ENCODE measurements around the gene PRR15L. TPM values are rescaled to one million over a fixed set of nuclear protein-coding genes. Genes with fewer than 3 reads are reported as not detected.

PRR15L gene
- polyA plus RNA-seq, 1 donor (not counting 4 experiments of a cell fraction or from before 2014, with no cell fraction given) = 0.16 TPM

- Histone ChIP-seq H3K9me1 (ENCODE audit: control insufficient read depth, extremely low read depth, insufficient read depth, low read length) (no peaks in the 10 kb centered on the region), H3K79me2 (ENCODE audit: control insufficient read depth, insufficient read depth, low read length) (no peaks in the 10 kb centered on the region), H3K4me3 (ENCODE audit: control insufficient read depth in 2 of 3, extremely low read depth in 1 of 3, insufficient read depth in 2 of 3, low read depth in 1 of 3, low read length in 3 of 3) (no peak overlapping the region), H4K20me1 (ENCODE audit: control insufficient read depth, extremely low read depth, insufficient read depth, low read length) (no peaks in the 10 kb centered on the region), H3K4me2 (ENCODE audit: control insufficient read depth, extremely low read depth, insufficient read depth, low read depth, low read length) (no peak overlapping the region), H2AFZ (ENCODE audit: control insufficient read depth, low read length) (no peak overlapping the region), H3K36me3 (ENCODE audit: control insufficient read depth in 2 of 2, extremely low read depth in 1 of 2, insufficient read depth in 2 of 2, low read length in 2 of 2) (no peaks in the 10 kb centered on the region), H3K4me1 (ENCODE audit: control insufficient read depth, extremely low read depth, insufficient read depth, low read length) (peaks cover 19% of the 10 kb centered on the region), H3K27me3 (ENCODE audit: control insufficient read depth, extremely low read depth, insufficient read depth, low read length) (no peaks in the 10 kb centered on the region), H3K27ac (ENCODE audit: control insufficient read depth, insufficient read depth, low read length) (no peak overlapping the region), H3K9me3 (ENCODE audit: control insufficient read depth, low read depth, low read length) (no peaks in the 10 kb centered on the region), H3K9ac (ENCODE audit: control insufficient read depth, extremely low read depth, insufficient read depth, low read length) (no peak overlapping the region)
- FAIRE-seq (no peak), DNase-seq (ENCODE audit: low read depth, low spot score) (no peak)
- TF ChIP-seq EZH2 (IDR thresholded peaks at IDR 0.05; ENCODE audit: low read length) = no peak
- dilution Hi-C loops (cut with MboI; ENCODE audit: extremely low pct_ligation_motif_present, low sequenced_read_pairs) = no loop called here
Measured at GRCh38 chr17:48001197-48001596, 43.5 kb upstream of the PRR15L start.

GRCh38 chr17:47999582-47999981 is 41.9 kb upstream of the PRR15L start:
- Histone ChIP-seq H3K9me1 (ENCODE audit: control insufficient read depth, extremely low read depth, insufficient read depth, low read length) (no peaks in the 10 kb centered on the region), H3K36me3 (ENCODE audit: control insufficient read depth in 2 of 2, extremely low read depth in 1 of 2, insufficient read depth in 2 of 2, low read length in 2 of 2) (no peaks in the 10 kb centered on the region), H3K4me1 (ENCODE audit: control insufficient read depth, extremely low read depth, insufficient read depth, low read length) (peaks cover 11% of the 10 kb centered on the region), H3K79me2 (ENCODE audit: control insufficient read depth, insufficient read depth, low read length) (no peaks in the 10 kb centered on the region), H3K4me2 (ENCODE audit: control insufficient read depth, extremely low read depth, insufficient read depth, low read depth, low read length) (no peak overlapping the region), H3K4me3 (ENCODE audit: control insufficient read depth in 2 of 3, extremely low read depth in 1 of 3, insufficient read depth in 2 of 3, low read depth in 1 of 3, low read length in 3 of 3) (no peak overlapping the region), H3K9me3 (ENCODE audit: control insufficient read depth, low read depth, low read length) (no peaks in the 10 kb centered on the region), H3K27ac (ENCODE audit: control insufficient read depth, insufficient read depth, low read length) (no peak overlapping the region), H2AFZ (ENCODE audit: control insufficient read depth, low read length) (no peak overlapping the region), H4K20me1 (ENCODE audit: control insufficient read depth, extremely low read depth, insufficient read depth, low read length) (no peaks in the 10 kb centered on the region), H3K9ac (ENCODE audit: control insufficient read depth, extremely low read depth, insufficient read depth, low read length) (no peak overlapping the region), H3K27me3 (ENCODE audit: control insufficient read depth, extremely low read depth, insufficient read depth, low read length) (no peaks in the 10 kb centered on the region)
- TF ChIP-seq EZH2 (IDR thresholded peaks at IDR 0.05; ENCODE audit: low read length) (no peak), CTCF (optimal IDR thresholded peaks at IDR 0.05 in 1 of 3, IDR thresholded peaks at IDR 0.05 in 1 of 3, conservative IDR thresholded peaks at IDR 0.05 in 1 of 3; ENCODE audit: extremely low read depth in 1 of 3, insufficient read depth in 2 of 3, low read length in 3 of 3) (no peak)
- no peak for FAIRE-seq
- no peak for DNase-seq (ENCODE audit: low read depth, low spot score)
- dilution Hi-C loops (cut with MboI; ENCODE audit: extremely low pct_ligation_motif_present, low sequenced_read_pairs) = no loop called here

DNA sequence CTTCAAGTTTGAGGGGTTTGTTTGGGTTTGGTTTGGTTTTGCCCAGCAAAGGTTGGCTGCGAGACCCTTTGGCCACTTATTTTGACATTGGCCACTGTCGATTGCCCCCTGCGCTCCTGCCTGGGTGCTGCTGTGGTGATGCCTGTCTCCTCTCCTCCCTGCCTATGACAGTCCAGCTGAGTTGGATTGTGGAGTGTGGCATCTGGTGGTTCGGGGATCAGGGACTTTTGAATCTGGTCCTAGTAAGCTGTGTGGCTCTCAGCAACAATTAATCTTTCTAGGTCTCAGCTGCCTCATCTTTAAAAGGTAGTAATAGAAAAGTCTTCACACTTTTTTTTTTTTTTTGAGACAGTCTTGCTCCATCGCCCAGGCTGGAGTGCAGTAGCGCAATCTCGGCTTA is 40.4 kb upstream of the PRR15L start:
- H3K9me3 ChIP-seq (ENCODE audit: control insufficient read depth, low read depth, low read length) = no peaks in the 10 kb centered on the region
- no peak overlapping the region for H3K27ac ChIP-seq (ENCODE audit: control insufficient read depth, insufficient read depth, low read length)
- H3K79me2 ChIP-seq (ENCODE audit: control insufficient read depth, insufficient read depth, low read length) = no peaks in the 10 kb centered on the region
- TF ChIP-seq CTCF (optimal IDR thresholded peaks at IDR 0.05 in 1 of 3, IDR thresholded peaks at IDR 0.05 in 1 of 3, conservative IDR thresholded peaks at IDR 0.05 in 1 of 3; ENCODE audit: extremely low read depth in 1 of 3, insufficient read depth in 2 of 3, low read length in 3 of 3) = no peak
- no peak for TF ChIP-seq EZH2 (IDR thresholded peaks at IDR 0.05; ENCODE audit: low read length)
- no peak overlapping the region for H3K4me3 ChIP-seq (ENCODE audit: control insufficient read depth in 2 of 3, extremely low read depth in 1 of 3, insufficient read depth in 2 of 3, low read depth in 1 of 3, low read length in 3 of 3)
- dilution Hi-C loops (cut with MboI; ENCODE audit: extremely low pct_ligation_motif_present, low sequenced_read_pairs) = no loop called here
- H4K20me1 ChIP-seq (ENCODE audit: control insufficient read depth, extremely low read depth, insufficient read depth, low read length) = no peaks in the 10 kb centered on the region
- peaks cover 9% of the 10 kb centered on the region for H3K4me1 ChIP-seq (ENCODE audit: control insufficient read depth, extremely low read depth, insufficient read depth, low read length)
- H3K27me3 ChIP-seq (ENCODE audit: control insufficient read depth, extremely low read depth, insufficient read depth, low read length) = no peaks in the 10 kb centered on the region
- H3K9me1 ChIP-seq (ENCODE audit: control insufficient read depth, extremely low read depth, insufficient read depth, low read length) = no peaks in the 10 kb centered on the region
- no peak overlapping the region for H3K9ac ChIP-seq (ENCODE audit: control insufficient read depth, extremely low read depth, insufficient read depth, low read length)
- no peak overlapping the region for H3K4me2 ChIP-seq (ENCODE audit: control insufficient read depth, extremely low read depth, insufficient read depth, low read depth, low read length)
- no peaks in the 10 kb centered on the region for H3K36me3 ChIP-seq (ENCODE audit: control insufficient read depth in 2 of 2, extremely low read depth in 1 of 2, insufficient read depth in 2 of 2, low read length in 2 of 2)
- FAIRE-seq = no peak
- no peak for DNase-seq (ENCODE audit: low read depth, low spot score)
- no peak overlapping the region for H2AFZ ChIP-seq (ENCODE audit: control insufficient read depth, low read length)
